NCI-H1417 treated with DMSO at 0.1 percent for 48 hours (cell line): ENCODE data around the gene INPP5D.
"Not testable (repeated sequence)": the region's sequence is repeated elsewhere in the genome, so short reads cannot be mapped to it uniquely, and the experiment has no call there.

Source experiments
- DNase-seq: peaks from one replicate; lab custom pipeline; 2025; lab: John Stamatoyannopoulos, UW

Gene INPP5D

DNA sequence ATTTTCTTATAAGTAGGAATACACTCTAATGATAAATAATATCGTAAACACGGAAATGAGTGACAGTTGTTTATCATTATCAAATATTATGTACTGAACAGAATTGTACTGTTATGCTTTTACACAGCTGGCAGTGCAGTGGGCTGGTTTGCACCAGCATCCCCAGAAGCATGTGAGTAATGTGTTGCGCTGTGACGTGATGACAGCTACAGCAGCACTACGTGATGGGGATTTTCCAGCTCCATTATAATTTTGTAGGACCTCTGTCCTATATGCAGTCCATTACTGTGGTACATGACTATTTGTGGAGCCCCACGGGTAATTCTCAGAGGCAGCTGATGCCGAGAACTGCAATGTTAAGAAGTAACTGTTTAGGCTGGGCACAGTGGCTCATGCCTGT, 114.0 kb downstream of the INPP5D start:
- DNase-seq: no peak

DNA sequence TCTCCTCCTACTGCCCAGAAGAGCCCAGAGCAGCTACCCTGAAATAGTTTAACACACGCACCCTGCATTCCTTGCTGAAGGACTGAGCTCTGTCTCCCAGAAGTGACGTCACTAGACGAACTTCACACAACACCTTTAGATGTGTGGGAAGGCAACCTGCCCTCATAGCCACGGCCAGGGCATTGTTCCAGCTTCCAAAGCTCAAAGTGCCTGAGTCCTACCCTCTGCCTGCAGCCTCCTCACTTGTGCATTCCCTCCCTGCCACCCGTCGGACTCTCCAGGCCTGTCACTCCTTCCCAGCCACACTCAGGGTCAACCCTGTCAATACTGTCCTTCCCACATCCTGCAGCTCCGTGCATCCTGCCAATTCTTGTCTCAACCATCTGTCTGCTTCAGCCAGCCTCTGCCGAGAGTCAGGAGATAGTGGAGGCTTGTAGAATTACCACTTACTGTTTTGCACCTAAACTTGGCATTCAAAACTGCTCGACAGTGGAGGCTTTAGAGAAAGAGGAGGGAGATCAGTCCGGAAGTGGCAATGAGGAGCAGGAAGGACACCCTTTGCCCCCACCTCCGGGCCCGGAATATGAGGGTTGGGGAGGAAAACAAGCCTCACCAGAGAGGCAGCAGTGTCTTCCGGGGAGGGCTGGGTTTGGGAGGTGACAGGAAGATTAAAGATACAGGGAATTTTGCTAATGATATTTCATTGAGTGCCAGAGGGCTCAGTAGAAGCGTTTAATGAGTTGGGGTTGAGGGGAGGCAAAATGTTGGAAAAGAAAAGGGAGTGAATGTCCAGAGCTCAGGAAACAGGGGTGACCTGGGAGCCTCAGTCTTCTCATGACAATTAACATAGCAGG, 119.1 kb downstream of the INPP5D start:
- no peak for DNase-seq

DNA sequence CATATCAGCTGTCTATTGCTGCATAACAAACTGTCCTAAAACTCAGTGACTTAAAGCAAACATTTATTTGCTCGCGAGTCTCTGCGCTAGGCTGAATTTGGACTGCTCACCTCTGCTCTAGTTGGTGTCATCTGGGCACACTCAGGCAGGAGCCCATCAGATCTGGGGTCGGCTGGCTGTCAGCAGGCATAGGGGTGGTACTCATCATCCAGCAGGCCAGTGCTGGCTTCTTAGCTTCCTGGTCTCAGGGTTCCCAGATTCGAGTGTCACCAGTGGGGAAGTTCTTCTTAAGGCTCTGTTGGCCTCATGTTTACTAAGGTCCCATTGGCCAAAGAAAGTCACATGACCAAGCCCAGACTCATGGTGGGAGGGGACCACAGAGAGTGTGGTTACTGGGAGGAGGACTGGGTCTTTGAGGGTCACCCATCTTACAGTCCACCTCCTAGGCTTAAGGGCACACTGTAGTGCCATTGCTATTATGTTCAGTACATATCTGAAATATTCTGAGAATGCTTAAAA, 119.8 kb downstream of the INPP5D start:
- DNase-seq: no peak

DNA sequence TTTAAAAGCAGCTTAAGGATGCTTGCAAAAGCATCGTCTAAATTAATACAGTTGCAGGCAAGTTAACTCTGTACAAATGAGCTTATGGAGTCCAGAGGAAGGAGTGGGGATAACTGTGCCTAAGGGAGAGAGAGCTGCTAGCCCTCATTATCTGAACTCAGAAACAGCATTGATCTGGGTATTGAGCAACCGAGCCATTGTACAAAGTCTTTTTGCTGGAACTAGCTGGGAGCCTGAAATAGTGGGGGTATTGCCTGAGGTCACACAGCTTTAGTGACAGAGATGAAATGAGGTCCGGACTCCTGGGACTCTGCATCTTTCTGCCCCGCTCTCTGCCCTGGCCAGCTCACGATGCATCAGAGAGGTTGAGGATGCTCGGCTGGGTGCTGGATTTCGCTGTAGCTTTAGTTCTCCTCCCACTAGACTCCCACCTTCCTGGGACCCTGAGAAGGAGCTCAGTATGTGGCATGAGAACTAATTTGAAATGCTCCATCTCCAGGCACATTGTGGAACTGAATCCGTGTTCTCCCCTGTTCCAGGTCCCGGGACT, 123.8 kb downstream of the INPP5D start:
- DNase-seq: no peak

DNA sequence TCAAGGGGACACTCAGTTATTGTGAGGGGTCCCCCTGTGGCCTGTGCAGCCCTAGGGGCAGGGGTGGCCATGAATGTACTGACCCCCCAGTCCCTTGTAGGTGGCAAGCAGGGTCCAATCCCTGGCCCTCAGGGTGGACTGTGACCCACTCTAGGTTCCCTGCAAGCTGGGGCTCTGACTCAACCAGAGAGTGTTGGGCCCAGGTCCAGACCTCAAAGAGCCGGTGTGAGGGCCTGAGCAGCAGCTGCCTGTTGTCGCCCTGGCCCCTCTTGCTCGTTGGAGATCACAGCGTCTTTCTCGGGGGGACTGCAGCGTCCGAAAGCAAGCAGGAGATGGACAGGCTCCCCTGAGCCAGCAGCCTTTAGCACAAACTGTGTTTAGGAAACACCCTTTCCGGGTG, 124.5 kb downstream of the INPP5D start:
- DNase-seq: no peak

DNA sequence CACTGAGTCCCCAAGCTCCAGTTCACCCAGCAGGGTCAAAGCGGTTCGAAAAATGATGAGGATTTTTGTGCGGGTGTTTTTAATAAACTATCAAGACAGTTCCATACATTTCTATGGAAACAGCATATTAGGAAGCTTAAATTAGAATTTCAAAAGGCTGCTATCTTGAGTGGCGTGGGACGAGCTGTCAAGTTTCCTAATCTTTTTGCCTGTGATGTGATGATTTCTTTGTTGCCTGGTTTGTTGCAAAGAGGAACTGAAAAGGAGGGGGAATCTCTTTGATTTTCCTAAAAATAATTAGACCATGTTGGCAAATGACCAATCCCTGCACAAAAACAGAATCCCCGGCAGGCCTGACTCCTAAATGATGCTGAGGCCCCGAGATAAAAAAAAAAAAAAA, 125.2 kb downstream of the INPP5D start:
- DNase-seq: no peak

DNA sequence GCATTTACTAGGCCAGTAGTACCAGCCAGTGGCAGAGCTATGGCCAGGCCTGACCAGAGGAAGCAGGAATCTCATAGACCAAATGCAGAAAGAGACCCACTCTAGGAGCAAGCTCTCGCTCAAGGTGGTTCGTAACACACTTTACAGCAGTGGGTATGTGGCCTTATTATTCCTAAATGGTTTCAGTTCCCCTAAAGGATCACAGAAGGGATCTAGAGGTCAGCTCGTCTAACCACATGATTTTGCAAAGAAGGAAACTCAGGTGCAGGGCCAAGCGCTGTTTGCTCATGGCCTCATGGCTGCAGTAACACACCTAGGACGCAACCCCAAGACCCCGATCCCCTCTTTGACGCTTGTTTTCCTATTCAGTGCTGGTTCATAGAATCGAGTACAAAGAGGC, 125.8 kb downstream of the INPP5D start:
- DNase-seq: no peak

DNA sequence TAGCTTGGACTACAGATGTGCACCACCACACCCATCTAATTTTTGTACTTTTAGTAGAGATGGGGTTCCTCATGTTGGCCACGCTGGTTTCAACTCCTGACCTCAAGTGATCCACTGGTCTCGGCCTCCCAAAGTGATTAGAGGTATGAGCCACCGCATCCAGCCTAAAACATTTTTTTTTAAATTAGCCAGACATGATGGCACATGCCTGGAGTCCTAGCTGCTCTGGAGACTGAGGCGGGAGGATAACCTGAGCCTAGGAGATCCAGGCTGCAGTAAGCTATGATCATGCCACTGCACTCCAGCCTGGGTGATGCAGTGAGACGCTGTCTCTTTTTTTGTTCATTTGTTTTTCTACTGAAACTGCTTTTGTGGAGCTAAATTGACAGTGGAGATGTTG, 126.7 kb downstream of the INPP5D start:
- no peak for DNase-seq

DNA sequence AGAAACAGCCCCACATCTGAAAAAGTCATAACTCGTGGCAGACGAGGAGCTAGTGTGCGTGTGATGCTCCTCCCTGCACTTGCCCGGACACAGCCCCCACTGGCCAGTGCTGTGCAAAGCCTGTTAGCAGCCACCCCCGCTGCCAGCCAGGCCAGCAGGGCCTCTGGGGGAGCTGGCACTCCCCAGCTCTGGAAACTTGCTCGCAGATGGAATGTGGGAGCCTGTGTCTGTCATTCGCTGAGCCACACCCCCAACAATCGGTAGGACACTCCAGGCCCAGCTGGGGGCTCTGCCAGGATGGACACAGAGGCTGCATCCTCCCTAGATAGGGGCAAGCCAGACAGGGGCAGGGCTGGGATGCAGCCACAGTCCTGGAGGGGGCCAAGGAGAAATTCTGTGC, 128.9 kb downstream of the INPP5D start:
- no peak for DNase-seq

DNA sequence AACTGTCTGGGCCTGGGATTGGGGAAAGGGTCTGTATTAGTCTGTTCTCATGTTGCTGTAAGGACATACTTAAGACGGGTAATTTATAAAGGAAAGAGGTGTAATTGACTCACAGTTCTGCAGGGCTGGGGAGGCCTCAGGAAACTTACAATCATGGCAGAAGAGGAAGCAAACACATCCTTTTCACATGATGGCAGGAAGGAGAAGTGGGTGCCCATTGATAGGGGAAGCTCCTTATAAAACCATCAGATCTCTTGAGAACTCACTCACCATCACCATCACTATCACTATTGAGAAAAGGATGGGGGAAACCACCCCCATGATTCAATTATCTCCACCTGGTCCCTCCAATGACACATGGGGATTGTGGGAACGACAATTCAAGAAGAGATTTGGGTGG, 130.9 kb downstream of the INPP5D start:
- DNase-seq: not testable (repeated sequence)

DNA sequence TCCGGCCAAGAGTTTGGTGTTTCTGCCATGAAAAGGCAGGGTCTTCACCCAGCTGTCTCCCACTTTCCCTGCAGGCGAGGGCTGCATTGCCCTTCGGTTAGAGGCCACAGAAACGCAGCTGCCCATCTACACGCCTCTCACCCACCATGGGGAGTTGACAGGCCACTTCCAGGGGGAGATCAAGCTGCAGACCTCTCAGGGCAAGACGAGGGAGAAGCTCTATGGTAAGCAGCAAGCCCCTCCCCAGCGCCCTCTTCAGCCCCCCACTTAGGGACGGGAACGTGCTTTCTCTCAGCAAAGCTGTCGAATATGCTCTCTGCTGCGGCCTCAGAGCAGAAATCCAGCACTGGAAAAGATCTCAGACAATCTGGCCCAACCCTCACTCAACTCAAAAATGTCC, 133.6 kb downstream of the INPP5D start:
- DNase-seq: no peak

DNA sequence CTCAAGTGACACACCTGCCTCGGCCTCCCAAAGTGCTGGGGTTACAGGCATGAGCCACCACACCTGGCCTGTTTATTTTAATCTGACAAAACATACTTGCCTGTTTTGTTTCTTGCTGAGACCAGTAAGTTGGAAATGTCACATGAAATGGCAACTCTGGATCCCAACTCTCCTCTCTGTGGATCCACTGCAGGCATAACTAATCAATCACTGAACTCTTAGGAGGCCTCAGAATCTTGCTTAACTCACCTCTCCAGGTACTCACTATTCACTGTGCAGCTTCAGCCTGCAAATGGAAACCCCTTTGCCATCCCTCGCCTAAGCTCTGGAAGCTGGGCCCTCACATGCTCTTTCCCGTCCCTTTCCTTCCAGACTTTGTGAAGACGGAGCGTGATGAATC, 134.9 kb downstream of the INPP5D start:
- no peak for DNase-seq

DNA sequence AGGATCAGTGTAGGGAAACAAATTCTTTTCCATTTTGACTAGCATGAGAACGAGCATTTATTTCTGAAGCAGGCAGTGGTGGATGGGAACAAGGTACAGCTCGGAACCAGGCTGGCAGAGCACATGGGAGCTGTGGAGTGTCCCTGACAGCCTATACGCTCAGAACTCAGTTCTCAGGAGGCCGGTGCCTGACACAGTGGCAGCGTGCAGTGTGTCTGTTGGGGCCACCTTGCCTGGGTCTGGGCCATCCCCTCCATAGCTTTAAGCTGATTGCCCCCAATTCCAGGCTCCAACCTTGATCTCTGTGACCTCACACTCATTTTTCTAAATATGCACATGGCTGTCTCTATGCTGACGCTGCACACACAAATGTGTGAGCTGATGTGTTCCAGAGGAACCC, 136.9 kb downstream of the INPP5D start:
- no peak for DNase-seq

DNA sequence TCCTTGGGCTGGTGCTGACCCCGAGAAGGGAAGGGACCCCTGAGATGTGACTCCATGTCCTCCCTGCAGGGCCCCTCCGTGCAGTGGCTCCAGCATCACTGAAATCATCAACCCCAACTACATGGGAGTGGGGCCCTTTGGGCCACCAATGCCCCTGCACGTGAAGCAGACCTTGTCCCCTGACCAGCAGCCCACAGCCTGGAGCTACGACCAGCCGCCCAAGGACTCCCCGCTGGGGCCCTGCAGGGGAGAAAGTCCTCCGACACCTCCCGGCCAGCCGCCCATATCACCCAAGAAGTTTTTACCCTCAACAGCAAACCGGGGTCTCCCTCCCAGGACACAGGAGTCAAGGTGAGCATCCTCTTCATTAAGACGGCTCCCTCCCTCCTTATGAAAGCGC, 137.9 kb downstream of the INPP5D start:
- DNase-seq: no peak

DNA sequence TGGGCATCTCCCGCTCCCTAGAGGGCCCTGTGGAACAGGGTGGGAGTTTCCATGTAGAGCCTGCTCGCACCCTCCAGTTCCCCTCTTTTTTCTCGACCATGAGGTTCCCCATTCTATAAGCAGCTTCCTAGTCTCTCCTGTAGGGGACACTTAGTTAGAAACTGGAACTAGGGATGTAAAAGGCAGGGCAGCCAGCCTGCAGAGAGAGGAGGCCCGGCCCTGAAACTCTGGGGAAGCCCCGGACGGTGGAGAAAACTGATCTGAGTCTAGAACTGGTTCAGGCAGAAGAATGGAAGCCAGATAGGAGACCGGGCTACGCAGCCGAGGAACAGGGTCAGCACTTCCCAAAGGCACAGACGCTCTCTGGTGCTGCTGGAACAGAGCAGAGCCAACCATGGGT, 139.7 kb downstream of the INPP5D start:
- no peak for DNase-seq

DNA sequence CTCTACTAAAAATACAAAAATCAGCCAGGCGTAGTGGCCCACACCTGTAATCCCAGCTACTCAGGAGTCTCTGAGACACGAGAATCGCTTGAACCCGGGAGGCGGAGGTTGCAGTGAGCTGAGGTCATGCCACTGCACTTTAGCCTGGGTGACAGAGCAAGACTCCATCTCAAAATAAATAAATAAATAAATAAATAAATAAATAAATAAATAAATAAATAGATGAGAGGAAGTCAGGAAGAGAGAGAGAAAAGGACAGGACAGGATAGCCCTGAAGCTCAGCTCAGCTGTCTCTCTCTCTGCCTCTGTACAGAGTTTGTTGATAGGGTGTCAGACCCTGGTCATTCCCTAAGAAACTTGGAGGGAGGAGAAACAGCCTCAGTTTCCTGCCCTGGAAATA, 140.6 kb downstream of the INPP5D start:
- not testable (repeated sequence) for DNase-seq

DNA sequence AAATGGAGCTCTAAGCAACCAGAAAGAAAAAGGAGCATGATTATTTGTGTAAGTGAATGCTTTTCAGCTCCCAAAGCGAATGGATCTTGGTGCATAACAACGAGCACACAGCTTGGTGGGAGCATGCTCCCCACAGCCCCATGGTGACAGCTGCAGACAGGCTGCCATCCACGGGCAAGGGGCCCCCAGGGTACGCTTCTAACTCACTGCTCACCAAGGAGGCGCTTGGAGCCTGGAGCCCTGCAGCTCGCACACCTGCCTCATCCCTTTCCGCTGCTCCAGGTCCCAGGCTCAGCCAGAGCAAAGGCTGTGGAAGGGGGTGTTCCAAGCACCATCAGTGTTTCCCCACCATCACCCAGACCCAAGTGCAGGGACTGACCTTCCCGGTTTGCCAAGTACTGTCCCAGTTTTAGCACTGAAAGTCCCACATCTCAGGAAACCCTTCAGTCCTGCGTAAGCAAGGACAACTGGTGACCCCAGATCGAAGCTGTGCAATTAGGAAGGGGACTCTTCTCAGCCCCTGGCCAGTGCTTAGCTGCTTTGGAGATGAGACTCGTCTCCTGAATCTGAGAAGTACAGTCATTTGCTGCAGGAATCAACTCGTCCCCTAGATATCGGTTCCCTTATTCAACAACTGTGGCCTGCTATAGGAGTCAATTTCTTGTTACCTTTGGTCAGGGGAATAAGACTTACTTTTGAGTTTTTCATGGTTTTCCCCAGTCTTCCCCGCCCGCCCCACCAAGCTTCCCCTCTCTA, 141.3 kb downstream of the INPP5D start:
- DNase-seq: no peak

DNA sequence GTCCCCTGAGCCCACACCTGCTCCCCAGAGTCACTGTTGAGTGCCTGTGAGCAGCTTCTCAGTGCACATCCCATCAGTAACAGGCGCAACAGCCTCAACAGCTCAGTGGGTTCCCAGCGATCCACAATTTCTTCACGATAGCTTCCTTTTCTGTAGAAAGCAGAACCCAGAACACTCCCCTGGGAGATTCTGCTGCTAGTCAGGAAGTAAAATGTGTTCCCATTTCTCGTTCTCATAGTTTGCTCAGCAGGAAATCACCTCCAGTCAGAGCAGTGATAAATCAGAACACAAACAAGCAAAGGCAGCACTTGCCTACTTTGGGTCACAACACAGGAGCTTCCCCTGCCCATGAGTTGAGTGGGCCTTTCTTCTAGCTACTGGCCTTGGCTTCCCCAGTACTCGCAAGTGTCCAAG, 142.4 kb downstream of the INPP5D start:
- no peak for DNase-seq

DNA sequence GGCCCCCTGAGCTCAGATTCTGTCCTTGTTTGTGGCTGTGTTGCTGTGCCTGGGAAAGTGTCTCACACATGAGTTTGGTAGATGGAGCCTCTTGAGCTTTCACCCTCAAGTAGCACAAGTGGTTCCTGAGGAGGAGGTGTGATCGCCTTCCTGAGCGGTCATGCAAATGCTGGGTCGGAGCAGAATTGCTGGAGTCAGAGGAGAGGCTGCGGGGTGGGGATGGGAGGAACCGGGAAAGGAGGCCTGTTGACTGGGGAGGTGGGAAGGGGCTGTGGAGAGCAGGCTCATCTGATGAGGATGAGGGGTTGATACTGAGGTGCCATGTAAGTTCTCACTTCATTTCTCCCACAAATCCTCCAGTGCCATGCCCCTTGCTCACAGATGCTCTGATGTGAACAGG, 142.9 kb downstream of the INPP5D start:
- DNase-seq: no peak

DNA sequence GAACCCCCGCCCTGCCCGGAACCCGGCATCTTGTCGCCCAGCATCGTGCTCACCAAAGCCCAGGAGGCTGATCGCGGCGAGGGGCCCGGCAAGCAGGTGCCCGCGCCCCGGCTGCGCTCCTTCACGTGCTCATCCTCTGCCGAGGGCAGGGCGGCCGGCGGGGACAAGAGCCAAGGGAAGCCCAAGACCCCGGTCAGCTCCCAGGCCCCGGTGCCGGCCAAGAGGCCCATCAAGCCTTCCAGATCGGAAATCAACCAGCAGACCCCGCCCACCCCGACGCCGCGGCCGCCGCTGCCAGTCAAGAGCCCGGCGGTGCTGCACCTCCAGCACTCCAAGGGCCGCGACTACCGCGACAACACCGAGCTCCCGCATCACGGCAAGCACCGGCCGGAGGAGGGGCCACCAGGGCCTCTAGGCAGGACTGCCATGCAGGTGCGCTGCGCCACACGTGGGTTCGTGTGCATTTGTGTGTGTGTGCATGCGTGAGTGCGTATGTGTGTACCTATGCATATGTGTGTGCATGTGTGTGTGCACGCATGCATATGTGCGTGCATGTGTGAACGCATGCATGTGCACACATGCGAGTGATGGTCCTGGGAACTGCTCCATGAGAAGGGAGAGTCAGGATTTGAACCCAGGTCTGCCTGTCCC, 144.3 kb downstream of the INPP5D start:
- no peak for DNase-seq

DNA sequence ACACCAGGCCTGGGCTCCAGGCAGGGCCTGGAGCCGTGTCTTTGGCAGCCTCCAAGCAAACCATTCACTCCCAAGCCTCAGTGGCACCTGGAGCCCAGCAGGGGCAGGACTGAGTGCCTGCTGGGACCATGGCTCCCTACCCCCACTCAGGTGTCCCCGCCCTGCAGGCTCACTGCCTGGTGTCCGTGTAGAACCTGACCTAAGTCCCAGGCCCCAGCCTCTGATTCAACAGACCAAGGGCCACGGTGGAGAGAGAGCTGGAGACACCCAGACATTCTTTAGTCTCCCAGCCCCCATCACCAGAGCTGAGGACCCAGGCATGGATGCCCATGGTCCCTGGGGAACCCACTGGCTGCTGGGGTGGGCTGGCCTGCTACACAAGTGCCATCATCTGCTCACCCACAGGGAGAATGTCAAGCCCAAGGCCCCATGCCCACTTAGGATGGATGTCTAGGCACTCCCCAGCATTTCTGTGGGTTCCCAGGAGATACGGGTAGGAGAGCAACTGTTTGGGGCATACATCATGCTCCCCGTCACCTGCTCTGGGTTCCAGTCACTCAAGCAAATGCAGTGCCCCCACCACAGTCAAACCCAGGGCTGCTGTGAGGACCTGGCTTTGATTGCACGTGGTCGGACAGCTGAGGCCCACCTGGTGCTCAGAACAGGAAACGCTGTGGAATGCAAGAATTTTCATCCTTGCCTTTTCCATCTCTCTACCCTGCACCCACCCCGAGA, 148.4 kb downstream of the INPP5D start:
- DNase-seq: no peak

DNA sequence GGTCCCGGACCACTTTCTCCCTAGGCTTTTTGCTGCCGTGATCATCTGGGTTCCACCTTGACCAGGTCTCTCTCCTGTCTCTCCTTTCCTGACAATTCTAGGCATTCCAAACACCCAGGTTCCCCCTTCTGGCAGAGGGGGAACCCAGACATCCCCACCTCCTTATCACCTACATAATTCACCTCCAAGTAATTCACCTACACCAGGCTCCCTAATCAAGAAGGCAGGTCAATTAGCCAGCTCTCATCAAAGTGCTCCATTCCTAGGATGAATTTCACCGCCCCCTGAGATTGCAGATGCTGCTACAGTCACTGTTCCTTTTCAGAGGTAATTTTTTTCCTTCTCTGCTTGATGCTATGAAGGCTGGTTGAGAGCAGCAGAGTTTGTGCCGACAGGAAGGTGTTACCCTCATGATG, 149.0 kb downstream of the INPP5D start:
- DNase-seq: no peak
